CD1c-positive myeloid dendritic cell (primary cell): ENCODE data around the gene RNLS.
"Not testable (repeated sequence)": the region's sequence is repeated elsewhere in the genome, so short reads cannot be mapped to it uniquely, and the experiment has no call there.

Experiments used
- DNase-seq: peaks from one replicate; pipeline ENCODE4 v3.0.0-alpha.2; 2016; ENCODE audit errors: extremely low spot score

RNLS gene

DNA sequence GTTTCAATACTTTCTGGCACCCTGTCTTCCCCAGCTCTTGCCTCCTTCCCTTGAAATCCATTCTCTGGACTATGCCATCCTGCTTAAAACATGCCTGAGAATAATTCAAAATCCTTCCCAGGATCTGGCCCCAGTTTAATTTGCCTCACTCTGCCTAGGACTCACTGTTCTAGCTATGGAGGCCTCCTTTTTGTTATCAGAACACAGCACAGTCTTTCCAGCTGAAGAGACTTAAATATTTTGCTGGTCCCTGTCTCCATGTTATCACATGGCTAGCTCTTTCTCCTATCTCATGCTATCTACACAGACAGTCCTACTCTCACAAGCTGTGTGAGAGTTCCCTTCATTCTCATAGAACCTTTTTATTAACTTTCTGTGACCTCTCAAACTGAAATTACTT, 194.8 kb downstream of the RNLS start:
- no peak for DNase-seq

DNA sequence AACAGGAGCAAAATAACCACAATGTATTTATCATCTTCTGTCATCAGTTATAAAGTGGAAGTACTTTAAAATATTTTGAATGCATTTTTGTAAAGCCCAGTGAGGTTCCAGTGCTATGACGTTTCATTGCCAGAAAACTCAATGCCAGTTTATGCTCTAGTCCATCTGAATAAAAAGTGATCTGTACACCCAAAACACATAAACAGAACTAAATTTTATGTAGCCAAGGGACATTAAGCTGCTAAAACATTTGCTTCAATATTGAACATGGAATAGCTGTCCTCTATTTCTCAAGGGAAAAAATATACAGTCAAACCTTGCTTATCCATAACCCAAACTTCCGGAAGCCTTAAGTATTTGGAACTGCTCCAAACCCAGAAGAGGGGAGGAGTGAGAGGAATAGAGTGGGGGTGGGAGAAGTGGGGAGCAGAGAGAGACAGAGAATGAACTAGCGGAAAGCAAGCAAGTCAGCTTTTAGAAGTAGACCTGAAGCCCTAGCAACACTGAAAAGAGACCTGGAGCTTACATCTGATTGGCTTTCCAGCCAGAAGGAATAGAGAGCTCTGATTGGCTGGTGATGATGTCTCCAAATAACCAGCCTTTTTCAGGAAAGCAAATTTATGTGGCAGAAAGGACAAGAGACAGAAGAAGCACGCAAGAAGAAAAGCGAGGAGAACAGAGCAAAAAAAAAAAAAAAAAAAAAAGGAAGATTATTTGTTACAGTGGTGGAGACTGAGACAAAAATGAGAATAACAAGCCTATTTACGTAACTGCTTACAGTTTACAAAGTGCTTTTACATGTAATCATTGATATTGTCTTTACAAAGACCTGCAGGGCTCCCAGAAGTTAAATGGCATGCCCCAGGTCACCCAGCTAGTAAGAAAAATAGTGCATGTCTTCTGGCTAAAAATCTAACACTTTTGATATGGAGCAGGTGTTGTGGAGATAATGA, 196.0 kb downstream of the RNLS start:
- DNase-seq = peak; percentile 38

DNA sequence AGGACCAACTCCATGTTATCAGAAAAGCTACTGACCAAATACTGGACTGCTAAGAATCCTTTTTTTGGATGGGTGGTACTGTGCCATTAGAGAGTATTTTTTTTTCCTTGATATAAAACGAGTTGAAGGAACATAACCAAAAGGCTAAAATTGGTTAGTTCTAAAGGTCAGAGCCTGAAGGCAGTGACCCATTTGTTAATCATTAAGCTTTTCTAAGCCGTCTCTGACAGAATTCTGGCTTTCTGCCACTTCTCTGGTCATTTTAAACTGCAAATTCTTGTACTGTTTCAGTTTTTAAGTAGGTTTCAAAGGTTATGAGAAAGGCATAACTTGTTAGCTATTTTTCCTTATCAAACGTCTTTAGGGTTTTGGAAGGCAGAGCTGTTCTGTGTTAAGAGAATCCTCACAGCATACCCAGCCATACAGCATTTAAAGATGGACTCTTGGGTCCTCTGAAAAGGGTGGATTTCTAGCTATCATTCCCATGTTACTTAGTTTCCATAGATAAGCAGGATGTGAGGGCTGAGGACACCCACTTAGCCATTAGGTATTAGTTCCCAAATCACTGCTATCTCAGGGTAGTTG, 196.8 kb downstream of the RNLS start:
- no peak for DNase-seq

DNA sequence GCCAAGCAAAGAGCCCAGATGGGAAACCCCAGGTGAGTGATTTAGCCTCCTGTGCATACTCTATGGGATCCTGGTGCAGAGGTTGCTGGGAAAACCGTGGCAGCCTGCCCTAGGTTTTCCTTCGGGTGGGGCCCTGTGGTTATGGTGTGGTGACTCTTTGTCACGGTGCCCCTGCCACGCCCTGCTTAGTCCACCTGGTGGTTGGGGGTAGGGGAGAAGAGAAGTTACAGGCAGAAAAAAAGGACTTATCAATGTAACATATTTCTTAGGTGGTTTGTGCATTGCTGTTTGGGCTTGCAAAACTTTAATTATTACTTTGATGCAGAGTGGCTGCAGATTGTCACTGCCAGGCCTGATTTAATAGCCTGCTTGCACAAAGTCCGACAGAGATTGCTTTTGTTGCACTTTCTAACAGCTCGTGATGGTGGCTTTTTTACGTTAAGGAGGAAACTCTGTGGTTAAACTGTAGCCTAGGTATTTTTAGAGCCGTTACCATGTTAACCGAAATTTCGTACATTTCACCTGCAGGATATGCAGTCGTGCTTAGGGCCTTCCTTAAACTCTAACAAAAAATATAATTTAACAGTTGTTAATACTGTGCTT, 197.4 kb downstream of the RNLS start:
- peak; percentile 25 for DNase-seq

DNA sequence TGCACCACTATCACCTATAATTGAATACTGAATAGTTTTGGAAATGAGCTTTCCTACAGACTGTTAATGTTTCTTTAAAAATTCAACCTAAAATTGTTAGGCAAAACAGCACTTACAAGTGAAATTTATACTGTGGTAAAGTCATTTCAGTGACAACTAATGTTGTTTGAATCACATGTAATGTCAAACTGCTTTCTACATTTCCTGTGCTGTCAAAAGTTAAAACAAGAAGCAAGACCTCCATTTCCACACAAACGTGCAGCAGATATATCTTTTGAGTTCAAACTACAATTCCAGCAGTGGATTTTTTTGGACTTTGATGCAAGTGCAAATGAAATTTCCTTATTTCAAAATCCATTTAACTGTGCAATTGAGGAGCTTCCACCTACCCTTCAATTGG, 199.8 kb downstream of the RNLS start:
- DNase-seq = no peak

DNA sequence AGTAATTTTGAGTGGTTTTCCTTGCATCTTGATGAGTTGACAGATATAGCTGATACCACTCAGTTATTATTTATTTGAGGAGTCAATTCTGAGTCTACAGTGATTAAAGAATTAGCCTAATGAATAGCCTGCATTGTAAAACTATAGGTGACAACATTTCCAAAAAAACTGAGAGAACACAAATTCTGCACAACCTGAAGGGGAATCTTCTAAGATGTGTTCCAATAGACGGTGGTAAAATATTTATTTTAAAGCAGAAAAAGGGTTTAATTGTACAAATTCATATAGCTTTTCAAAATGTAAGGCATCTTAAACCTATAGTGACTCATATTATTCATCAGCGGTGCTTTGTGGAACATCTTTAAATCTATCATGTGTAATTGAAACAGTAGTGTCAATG, 200.4 kb downstream of the RNLS start:
- no peak for DNase-seq

DNA sequence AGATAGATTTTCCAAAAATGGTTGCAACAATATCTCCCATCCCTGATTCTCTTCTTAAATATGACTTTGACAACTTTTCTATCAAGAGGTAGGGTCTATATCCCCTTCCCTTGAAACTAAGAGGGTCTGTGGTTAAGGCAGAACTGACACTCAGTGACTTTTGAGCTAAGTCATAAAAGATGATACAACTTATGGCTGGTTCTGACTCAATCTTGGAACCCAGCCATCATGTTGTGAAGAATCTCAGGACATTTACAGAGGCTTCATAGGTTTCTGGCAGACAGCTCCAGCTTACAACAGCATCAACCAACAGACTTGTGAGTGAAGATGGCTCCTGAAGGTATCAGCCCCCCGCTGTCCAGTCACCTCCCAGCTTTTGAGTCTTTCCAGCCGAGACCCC, 203.5 kb downstream of the RNLS start:
- no peak for DNase-seq

DNA sequence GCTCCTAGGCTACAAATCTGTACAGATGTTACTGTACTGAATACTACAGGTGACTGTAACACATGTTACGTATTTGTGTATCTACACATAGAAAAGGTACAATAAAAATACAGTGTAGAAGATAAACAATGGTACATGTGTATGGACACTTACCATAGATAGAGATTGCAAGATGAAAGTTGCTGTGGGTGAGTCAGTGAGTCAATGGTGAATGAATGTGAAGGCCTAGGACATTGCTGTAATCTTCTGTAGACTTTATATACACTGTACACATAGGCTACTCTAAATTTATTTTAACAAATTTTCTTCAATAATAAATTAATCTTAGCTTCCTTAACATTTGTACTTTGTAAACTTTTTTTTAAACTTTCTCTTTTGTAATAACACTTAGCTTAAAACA, 205.6 kb downstream of the RNLS start:
- DNase-seq = no peak

DNA sequence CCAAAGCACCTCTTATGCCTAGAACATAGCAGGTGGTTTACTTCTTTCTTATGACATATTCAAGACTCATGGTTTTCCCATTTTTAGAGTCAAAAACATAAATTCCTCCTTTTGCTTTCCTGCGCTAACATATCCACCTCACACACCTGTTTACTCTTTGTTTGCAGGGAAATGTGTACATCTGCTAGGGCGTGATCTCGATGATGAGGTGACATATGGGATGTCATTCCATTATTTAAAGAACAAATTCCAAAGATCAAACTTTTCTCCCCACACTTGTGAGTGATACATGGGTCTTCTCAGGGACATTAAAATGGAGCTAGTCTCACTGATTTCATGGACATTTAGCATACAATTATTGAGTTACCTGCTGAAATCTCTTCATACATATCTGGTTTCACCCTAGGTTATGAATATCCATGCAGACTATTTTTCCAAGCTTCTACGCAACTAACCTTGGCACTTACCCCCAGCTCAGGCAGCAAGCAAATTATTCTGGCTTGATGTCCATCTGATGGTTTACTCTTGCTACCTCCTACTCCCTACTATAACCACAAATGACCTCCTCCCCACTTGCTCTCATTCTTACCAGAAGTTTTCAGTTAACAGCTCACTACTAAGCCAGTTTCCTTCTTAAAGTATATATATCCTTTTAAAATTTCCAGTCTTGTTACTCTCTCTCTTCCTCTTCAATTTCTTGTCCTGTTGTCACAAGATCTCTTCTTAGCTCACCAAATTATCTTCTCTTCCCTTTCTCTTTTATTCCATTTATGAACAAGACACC, 208.5 kb downstream of the RNLS start:
- no peak for DNase-seq

DNA sequence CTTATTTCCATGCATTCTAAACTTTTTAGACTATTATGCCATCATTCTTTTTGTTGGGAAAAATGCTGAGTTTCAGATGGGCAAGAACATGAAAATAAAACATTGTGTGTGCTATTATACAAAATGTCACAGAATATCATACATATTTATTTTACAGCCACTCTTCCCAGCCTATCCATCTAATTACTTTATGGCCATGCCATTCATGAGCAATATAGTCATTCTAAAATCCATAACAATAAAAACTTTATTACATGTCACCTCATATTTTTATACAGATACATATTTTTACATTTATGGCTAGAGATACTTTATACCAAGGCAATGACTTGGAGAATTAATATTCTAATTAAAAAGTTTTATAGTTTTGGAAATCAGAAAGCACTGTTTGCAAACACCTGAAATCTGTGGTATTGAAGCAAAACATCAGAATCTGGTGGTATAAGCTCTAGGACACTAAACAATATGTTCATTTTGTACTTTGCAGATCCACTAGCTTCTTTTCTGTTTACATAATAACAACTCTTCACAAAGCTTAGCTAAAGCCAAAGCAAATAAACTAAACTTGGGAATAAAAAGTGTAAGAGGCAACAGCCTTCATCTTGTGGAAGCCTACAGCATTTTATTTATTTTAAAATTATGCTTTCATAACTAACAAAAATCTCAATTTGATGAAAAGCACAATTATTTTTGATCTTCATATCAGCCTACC, 210.1 kb downstream of the RNLS start:
- DNase-seq = no peak

DNA sequence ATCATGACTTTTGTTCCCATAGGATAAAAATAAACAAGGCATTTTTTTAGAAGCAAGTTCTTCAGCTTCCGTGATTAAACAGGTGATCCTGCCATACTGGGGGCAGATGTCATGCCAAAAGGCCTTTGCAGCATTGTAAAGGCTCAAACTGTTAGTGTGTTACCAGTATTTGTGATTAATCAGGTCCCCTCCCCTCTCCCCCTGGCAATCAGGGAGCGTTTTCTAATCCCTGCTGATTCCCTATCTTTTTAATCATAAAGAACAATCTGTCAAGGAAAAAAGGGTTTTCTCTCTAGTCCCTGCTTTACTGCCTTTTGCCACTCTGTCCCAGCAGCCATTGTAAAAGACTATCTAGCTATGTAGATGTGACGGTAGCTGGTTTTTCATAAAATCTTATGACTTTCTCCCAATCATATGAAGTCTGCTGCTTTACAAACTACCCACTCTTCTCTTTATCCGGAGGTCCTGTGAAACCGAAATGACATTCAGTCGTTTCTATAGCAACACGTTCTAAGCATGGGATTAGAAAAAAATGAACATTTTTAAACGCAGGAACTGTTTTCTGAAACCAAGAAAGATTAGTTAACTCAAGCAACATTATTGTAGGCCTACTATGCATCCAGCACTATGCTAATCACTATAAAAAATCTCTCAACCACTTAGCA, 210.9 kb downstream of the RNLS start:
- DNase-seq = no peak

DNA sequence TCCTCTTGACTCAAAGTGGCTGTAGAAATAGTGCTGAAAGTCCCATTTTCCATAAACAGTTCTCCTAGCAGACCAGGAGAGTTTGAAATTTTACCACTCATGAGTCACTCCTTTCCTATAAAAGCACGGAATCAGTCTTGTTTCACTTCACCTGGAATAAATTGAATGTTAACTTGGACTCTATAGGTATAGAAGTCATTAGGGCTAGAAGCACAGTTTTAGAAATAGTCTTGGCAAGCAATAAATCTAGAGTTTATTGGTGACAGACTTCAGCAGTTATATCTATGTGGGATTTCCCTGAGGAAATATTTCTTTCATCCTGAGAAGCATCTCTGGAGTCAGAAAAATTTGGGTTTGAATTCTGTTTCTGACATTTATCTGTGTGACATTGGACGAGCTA, 212.4 kb downstream of the RNLS start:
- DNase-seq = no peak

DNA sequence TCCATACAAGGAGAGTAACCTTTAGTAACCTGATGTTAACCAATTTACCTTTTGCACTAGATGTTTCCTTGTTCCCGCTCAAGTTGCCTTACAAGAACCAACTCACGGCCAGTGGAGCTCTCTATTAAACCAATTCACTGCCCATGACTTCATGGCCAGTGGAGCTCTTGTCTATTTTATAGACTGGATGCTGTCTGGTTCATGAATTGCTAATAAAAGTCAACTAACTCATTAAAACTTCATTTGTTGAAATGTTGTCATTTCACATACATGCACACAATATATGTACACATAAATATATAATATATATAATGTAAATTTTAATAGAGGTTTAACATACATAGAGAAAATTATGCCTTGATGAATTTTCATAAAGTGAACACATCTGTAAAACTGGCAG, 216.3 kb downstream of the RNLS start:
- no peak for DNase-seq

DNA sequence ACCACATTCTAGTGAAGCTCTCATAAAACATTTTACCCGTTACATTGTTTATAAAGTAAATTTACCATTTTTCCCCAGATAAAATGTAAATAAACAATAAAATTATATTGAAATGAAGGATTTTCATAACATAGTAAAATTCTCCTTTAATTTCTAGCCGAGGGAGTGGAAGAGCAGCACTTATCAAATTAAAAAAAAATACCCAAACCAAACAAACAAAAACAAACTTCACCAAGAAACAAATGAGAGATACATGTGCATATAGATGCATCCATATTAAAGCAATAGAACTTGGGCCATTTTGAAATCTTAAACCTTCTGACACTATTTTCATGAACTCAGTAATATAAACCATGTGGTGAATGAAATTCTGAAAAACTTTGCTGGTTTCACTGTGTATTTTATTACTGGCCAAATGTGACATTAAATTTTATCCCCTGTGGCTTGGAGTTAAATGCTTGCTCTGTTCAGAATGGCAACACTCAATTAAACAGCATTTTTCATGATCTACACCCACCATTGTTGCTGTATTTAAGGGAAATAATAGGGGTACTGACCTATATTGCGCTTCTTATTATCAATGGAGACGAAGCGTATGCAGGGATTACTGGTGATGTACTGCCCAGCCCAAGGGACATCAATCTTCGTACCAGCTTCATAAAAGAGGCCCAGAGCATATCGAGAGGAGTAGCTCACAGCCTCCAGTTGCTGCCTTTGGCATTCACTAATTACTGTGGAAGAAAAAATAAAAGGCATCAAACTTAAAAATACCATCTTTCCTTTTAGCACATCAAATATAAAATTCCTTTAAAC, 220.9 kb downstream of the RNLS start:
- DNase-seq = no peak

DNA sequence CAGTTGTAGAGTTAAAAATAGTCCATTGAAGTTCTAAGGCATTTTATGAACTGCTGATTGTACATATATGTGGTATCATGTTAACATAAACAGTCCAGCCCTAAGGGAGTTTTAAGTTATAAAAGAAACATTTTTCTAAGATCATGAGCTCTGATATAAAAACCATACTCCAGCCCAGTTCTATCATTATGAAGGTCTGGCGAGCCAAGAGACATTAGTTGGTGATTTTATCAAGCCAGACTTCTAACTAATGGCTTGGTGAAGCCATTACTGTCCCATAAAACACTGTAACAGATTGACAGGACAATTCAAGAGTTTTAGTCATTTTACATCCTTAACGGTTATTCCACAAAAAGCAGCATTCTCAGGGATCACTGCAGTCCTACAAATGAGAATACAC, 221.6 kb downstream of the RNLS start:
- no peak for DNase-seq

DNA sequence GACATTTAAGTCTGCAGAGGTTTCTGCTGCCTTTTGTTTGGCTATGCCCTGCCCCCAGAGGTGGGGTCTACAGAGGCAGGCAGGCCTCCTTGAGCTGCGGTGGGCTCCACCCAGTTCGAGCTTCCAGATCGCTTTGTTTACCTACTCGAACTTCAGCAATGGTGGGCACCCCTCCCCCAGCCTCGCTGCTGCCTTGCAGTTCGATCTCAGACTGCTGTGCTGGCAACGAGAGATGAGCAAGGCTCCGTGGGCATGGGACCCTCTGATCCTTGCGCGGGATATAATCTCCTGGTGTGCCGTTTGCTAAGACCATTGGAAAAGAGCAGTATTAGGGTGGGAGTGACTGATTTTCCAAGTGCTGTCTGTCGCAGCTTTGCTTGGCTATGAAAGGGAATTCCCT, 227.4 kb downstream of the RNLS start:
- DNase-seq = not testable (repeated sequence)

DNA sequence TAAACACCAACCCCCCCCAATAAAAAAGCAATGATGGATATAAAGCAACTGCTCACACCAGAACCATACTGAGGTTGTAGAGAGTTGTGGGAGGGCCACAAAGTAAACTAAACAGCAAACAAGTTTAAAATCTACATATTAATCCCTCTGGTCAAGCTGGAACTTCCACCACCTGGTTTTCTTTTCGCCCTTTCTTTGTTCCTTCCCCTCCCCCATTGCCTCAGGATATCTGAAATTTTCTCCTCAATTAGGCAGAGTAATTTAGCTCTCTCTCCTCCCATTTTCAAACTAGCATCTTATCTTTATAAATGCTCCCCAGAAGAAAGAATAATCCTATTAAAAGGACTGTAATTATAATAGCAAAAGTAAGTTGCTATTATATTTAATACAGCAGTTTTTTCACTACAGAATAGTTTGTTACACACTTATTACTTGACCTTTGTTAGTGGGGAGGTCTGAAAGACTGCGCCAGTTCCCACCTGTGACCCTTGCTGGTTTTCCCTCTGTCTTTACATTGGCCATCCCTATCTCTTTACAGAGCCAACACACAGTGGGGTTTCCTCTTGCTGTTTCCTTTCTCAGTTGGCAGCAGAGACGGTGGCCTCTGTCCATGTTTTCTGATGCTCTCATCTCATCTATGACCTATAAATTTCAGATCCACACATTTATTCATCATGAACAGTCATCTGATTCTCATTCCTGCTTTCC, 235.4 kb downstream of the RNLS start:
- no peak for DNase-seq

DNA sequence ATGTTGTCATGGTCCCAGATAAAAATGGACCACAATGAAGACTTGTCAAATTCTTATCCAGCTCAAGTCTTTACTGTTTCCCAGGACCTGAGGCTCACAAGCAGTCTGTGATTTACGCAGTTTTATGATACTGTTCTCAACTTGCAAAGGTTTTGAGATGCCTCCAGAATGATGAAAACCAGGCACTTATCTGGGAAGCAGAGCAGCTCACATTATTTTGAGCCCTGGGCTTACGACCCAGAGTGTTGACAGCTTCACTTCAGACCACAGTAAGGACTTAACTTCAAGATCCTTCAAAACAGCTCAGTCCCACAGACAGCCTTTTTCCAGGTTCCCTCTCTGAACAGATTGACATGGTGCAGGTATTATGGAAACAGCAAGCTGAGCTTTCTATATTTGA, 236.1 kb downstream of the RNLS start:
- no peak for DNase-seq

DNA sequence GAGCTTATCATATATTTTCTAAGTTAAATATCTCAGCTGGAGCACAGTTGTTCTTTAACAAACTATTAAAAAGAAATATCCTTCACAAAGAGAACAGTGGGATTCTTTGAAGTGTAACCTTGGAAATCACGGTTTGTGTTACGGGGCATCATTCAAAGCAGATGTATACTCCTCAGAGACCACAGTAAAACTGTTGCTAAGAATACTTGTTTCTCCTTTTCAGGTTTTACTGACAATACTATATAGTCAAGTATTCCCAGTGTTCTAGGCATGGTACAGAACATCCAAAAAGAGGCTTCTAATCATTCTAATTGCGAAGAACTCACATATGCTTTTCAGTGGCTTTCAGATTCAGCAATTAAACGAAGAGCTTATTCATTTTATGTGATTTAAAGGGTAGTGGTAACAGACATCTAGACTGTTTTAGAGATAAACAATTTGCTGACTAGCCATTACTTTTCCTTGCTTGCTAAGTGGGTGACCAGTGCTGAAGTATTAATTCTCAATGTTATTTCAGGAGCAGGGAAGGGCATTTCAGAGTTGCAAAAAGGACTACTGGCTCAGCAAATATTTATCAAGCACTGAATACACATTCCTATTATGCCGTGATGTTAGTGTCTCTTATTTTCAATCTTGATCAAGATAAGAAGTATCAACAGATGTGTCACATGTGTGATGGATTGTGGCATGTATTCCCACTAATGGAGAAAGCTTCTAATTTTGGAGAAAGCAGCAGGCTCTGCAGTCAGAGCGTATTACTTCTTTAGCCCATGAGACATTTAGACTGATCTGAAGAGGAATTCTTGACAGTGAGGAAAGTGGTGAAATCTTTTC, 236.8 kb downstream of the RNLS start:
- no peak for DNase-seq
